Neural cell (in vitro differentiated cells): ENCODE measurements around the gene SHISAL1. TPM values are rescaled to one million over a fixed set of nuclear protein-coding genes. Genes with fewer than 3 reads are reported as not detected.

ENCODE experiments used
- H2AFZ ChIP-seq: fragments of 200-600, 300-800 bp; sonication (generic), shearing (Covaris generic); 2 replicates; pipeline ENCODE4 v1.6.0; 2014; ENCODE audit warnings: low read depth, mild to moderate bottlenecking, antibody characterized with exemption, low read length, moderate library complexity
- H3F3A ChIP-seq: fragments of 200-600 bp; shearing (Covaris generic); 2 replicates; pipeline ENCODE4 v1.6.1; 2016; ENCODE audit warnings: mild to moderate bottlenecking, moderate library complexity, mixed read lengths, antibody characterized with exemption, low read length; ENCODE audit not compliant: insufficient read depth, poor library complexity, severe bottlenecking
- H3K27ac ChIP-seq: fragments of 200-600, 300-800 bp; sonication (generic), shearing (Covaris generic); 2 replicates; pipeline ENCODE4 v1.5.1; 2014; ENCODE audit warnings: mild to moderate bottlenecking, low read length, moderate library complexity
- H3K27me3 ChIP-seq: fragments of 300-800, 200-600 bp; sonication (generic), shearing (Covaris generic); 2 replicates; pipeline ENCODE4 v1.6.0; 2014; ENCODE audit warnings: mild to moderate bottlenecking, low read depth, low read length, moderate library complexity; ENCODE audit not compliant: insufficient read depth
- H3K36me3 ChIP-seq: fragments of 300-800, 200-600 bp; sonication (generic), shearing (Covaris generic); 2 replicates; pipeline ENCODE4 v1.5.1; 2014; ENCODE audit warnings: mild to moderate bottlenecking, antibody characterized with exemption, low read length, moderate library complexity; ENCODE audit not compliant: insufficient read depth
- H3K4me2 ChIP-seq: fragments of 300-800, 200-600 bp; sonication (generic), shearing (Covaris generic); 2 replicates; pipeline ENCODE4 v1.6.0; 2014; ENCODE audit warnings: mild to moderate bottlenecking, low read length
- H3K4me3 ChIP-seq: fragments of 300-800, 200-600 bp; sonication (generic), shearing (Covaris generic); 2 replicates; pipeline ENCODE4 v1.5.1; 2014; ENCODE audit warnings: mild to moderate bottlenecking, low read length, moderate library complexity
- H3K79me2 ChIP-seq: fragments of 200-600 bp; shearing (Covaris generic); replicated peaks from 2 replicates; pipeline ENCODE4 v1.6.0; 2014; ENCODE audit warnings: mild to moderate bottlenecking, low read length, moderate library complexity; ENCODE audit not compliant: insufficient read depth
- H3K9ac ChIP-seq: fragments of 300-800, 200-600 bp; sonication (generic), shearing (Covaris generic); 2 replicates; pipeline ENCODE4 v1.6.1; 2016; ENCODE audit warnings: mild to moderate bottlenecking, low read length, mixed read lengths
- H3K9me2 ChIP-seq: fragments of 200-600 bp; shearing (Covaris generic); 2 replicates; pipeline ENCODE4 v1.6.1; 2016; ENCODE audit warnings: mild to moderate bottlenecking, low read length, mixed read lengths; ENCODE audit not compliant: insufficient read depth
- H3K9me3 ChIP-seq: fragments of 200-600, 300-800 bp; sonication (generic), shearing (Covaris generic); 2 replicates; pipeline ENCODE4 v1.6.1; 2016; ENCODE audit warnings: mild to moderate bottlenecking, mixed run types, low read length, moderate library complexity, mixed read lengths
- H4K20me1 ChIP-seq: fragments of 200-600 bp; shearing (Covaris generic); 2 replicates; pipeline ENCODE4 v1.6.1; 2016; ENCODE audit warnings: mild to moderate bottlenecking, mixed run types; ENCODE audit not compliant: insufficient read depth
- EP300 ChIP-seq: fragments of 450-650 bp; conservative IDR thresholded peaks from 2 replicates; pipeline ENCODE4 v1.6.1; 2014; ENCODE audit warnings: antibody characterized with exemption, mild to moderate bottlenecking, moderate library complexity; ENCODE audit not compliant: poor library complexity, severe bottlenecking
- EZH2 ChIP-seq: fragments of 200-600, 300-800 bp; shearing (Covaris generic), sonication (generic); IDR thresholded peaks from 2 replicates; pipeline ENCODE4 v1.6.1; 2014; ENCODE audit warnings: antibody characterized with exemption, low read length, borderline replicate concordance, mild to moderate bottlenecking; ENCODE audit not compliant: insufficient read depth, poor library complexity, severe bottlenecking
- MXI1 ChIP-seq: fragments of 450-650 bp; conservative IDR thresholded peaks from 2 replicates; pipeline ENCODE4 v1.6.1; 2014; ENCODE audit warnings: antibody characterized with exemption, mild to moderate bottlenecking; ENCODE audit not compliant: poor library complexity, severe bottlenecking
- POLR2AphosphoS5 ChIP-seq: IDR thresholded peaks from 2 replicates; pipeline ENCODE4 v1.6.1; 2012
- RAD21 ChIP-seq: fragments of 450-650 bp; conservative IDR thresholded peaks from 2 replicates; pipeline ENCODE4 v1.6.1; 2014; ENCODE audit warnings: antibody characterized with exemption, mild to moderate bottlenecking, moderate library complexity
- SMC3 ChIP-seq: fragments of 450-650 bp; conservative IDR thresholded peaks from 2 replicates; pipeline ENCODE4 v1.6.1; 2014; ENCODE audit warnings: antibody characterized with exemption, mild to moderate bottlenecking, moderate library complexity; ENCODE audit not compliant: poor library complexity
- TAF1 ChIP-seq: IDR thresholded peaks from 2 replicates; pipeline ENCODE4 v1.6.1; 2012; ENCODE audit warnings: low read depth
- polyA plus RNA-seq: library from polyadenylated mRNA; depleted of rRNA; stranded (reverse); fragments of >200 nt; gene quantifications from 2 replicates; pipeline ENCODE4 v1.2.3, GENCODE V29; 2014
- TF ChIP-seq, protein P1 (sequence below): fragments of 450-650 bp; IDR thresholded peaks from 2 replicates; pipeline ENCODE4 v1.5.1; 2014; ENCODE audit warnings: antibody characterized with exemption, mild to moderate bottlenecking, moderate library complexity; ENCODE audit not compliant: poor library complexity, severe bottlenecking
- TF ChIP-seq, protein P2 (sequence below): IDR thresholded peaks from 2 replicates; pipeline ENCODE4 v1.6.1; 2012; ENCODE audit warnings: borderline replicate concordance

SHISAL1 gene
- polyA plus RNA-seq, 1 donor from 2014 or later = 15.4 TPM

DNA sequence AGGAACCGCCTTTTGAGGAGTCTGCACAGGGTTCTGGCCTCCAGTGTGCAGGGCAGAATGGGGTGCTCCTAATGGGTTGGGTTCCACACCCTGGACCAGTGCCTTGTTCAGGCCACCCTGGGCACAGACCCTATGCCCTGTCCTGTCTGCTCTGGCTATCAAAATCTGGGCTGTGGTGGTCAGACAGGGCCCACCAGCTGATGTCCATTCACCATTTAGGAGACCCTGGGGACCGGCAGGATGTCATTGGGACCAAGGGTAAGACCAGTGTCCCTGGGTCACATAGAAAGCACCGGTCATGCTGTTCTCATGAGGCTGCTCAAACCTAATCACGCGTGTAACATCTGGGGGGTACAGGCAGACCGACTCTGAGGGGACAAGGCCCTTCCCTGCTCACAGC is 94.7 kb downstream of the SHISAL1 start:
- Histone ChIP-seq H3K9me3 (no peaks in the 10 kb centered on the region), H3K36me3 (no peaks in the 10 kb centered on the region), H3K4me2 (no peak overlapping the region), H3K27me3 (no peaks in the 10 kb centered on the region), H3K4me3 (no peak overlapping the region), H3K79me2 (no peaks in the 10 kb centered on the region), H3K27ac (no peak overlapping the region), H4K20me1 (no peaks in the 10 kb centered on the region), H3K9me2 (no peaks in the 10 kb centered on the region), H2AFZ (no peak overlapping the region), H3K9ac (no peak overlapping the region), H3F3A (no peaks in the 10 kb centered on the region)
- TF ChIP-seq POLR2AphosphoS5 = no peak
- no peak for TF ChIP-seq EZH2
- no peak for TF ChIP-seq RAD21
- TF ChIP-seq MXI1 = no peak
- TF ChIP-seq TAF1 = no peak
- TF ChIP-seq, protein P1, sequence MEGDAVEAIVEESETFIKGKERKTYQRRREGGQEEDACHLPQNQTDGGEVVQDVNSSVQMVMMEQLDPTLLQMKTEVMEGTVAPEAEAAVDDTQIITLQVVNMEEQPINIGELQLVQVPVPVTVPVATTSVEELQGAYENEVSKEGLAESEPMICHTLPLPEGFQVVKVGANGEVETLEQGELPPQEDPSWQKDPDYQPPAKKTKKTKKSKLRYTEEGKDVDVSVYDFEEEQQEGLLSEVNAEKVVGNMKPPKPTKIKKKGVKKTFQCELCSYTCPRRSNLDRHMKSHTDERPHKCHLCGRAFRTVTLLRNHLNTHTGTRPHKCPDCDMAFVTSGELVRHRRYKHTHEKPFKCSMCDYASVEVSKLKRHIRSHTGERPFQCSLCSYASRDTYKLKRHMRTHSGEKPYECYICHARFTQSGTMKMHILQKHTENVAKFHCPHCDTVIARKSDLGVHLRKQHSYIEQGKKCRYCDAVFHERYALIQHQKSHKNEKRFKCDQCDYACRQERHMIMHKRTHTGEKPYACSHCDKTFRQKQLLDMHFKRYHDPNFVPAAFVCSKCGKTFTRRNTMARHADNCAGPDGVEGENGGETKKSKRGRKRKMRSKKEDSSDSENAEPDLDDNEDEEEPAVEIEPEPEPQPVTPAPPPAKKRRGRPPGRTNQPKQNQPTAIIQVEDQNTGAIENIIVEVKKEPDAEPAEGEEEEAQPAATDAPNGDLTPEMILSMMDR = no peak
- TF ChIP-seq EP300 = no peak
- TF ChIP-seq SMC3 = no peak
- TF ChIP-seq, protein P2, sequence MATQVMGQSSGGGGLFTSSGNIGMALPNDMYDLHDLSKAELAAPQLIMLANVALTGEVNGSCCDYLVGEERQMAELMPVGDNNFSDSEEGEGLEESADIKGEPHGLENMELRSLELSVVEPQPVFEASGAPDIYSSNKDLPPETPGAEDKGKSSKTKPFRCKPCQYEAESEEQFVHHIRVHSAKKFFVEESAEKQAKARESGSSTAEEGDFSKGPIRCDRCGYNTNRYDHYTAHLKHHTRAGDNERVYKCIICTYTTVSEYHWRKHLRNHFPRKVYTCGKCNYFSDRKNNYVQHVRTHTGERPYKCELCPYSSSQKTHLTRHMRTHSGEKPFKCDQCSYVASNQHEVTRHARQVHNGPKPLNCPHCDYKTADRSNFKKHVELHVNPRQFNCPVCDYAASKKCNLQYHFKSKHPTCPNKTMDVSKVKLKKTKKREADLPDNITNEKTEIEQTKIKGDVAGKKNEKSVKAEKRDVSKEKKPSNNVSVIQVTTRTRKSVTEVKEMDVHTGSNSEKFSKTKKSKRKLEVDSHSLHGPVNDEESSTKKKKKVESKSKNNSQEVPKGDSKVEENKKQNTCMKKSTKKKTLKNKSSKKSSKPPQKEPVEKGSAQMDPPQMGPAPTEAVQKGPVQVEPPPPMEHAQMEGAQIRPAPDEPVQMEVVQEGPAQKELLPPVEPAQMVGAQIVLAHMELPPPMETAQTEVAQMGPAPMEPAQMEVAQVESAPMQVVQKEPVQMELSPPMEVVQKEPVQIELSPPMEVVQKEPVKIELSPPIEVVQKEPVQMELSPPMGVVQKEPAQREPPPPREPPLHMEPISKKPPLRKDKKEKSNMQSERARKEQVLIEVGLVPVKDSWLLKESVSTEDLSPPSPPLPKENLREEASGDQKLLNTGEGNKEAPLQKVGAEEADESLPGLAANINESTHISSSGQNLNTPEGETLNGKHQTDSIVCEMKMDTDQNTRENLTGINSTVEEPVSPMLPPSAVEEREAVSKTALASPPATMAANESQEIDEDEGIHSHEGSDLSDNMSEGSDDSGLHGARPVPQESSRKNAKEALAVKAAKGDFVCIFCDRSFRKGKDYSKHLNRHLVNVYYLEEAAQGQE = no peak

DNA sequence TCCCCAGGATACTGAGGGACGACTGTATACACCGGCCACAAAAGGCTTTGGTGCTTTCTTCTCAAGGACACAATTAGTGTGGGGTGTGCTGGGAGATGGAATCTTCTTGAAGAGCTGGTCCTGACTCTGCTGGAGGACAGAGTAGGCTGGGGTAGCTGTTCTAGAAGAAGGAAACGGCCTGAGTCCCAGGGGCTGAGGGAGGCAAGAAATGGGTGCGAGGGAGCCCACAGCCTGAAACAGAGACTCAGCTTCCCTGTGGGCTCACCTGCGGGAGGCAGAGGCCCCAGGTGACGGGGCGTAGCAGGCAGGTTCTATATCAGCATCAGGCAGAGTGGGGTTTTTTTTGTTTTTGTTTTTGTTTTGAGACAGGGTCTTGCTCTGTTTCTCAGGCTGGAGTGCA is 95.4 kb downstream of the SHISAL1 start:
- Histone ChIP-seq H3K9ac (no peak overlapping the region), H3F3A (no peaks in the 10 kb centered on the region), H3K36me3 (no peaks in the 10 kb centered on the region), H3K4me3 (no peak overlapping the region), H3K27me3 (no peaks in the 10 kb centered on the region), H4K20me1 (no peaks in the 10 kb centered on the region), H3K79me2 (no peaks in the 10 kb centered on the region), H3K4me2 (no peak overlapping the region), H2AFZ (no peak overlapping the region), H3K9me2 (no peaks in the 10 kb centered on the region), H3K9me3 (no peaks in the 10 kb centered on the region), H3K27ac (no peak overlapping the region)
- TF ChIP-seq, protein P2 = no peak
- no peak for TF ChIP-seq EP300
- no peak for TF ChIP-seq EZH2
- TF ChIP-seq TAF1 = no peak
- no peak for TF ChIP-seq POLR2AphosphoS5
- TF ChIP-seq SMC3 = no peak
- TF ChIP-seq, protein P1 = no peak
- no peak for TF ChIP-seq RAD21
- TF ChIP-seq MXI1 = no peak
